ENCODE data around the gene EVX1. TPM values are rescaled to one million over a fixed set of nuclear protein-coding genes. Genes with fewer than 3 reads are reported as not detected.

The EVX1 gene
- total RNA-seq, 1 experiment from 2014 or later = not detected

DNA sequence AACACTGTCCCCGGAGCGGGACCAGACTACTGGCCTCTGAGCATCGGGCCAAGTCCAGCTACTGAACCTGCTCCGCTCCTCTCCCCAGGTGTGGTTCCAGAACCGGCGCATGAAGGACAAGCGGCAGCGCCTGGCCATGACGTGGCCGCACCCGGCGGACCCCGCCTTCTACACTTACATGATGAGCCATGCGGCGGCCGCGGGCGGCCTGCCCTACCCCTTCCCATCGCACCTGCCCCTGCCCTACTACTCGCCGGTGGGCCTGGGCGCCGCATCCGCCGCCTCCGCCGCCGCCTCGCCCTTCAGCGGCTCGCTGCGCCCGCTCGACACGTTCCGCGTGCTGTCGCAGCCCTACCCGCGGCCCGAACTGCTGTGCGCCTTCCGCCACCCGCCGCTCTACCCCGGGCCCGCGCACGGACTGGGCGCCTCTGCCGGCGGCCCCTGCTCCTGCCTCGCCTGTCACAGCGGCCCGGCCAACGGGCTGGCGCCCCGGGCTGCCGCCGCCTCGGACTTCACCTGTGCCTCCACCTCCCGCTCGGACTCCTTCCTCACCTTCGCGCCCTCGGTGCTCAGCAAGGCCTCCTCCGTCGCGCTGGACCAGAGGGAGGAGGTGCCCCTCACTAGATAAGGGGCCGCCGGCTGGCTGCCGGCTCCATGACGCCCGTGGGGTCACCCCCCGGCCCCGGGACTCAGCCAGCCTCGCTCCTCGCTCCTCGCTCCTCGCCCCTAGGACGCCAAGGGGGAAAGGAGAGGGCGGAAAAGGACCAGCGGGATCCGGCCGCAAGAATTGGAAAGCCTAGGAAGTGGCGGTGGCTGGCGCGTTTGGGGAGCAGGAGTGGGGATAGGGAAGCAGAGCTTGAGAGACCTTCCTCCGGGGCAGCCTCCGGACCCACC, 3.4 kb downstream of the EVX1 start:
- in situ Hi-C loops (cut with HindIII; ENCODE audit: low sequenced_read_pairs) = no loop called here

DNA sequence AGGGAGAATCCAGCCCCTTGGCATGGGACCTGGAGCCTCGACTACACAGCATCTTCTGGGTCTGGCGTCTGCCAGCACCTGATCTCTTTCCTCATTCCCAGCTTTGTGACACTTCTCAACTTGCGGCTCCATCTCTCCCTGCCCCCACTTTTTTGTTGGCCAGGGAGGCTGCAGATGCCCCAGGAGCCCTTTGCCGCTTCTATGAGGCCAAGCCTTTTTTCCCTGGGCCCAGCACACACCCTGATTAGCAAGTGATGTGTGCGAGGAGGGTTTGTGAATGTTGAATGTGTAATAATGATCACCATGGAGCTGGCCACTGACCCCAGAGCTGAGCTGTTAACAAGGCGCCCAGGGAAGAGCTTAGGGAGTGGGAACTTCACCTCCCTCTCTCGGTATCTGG, 4.4 kb downstream of the EVX1 start:
- in situ Hi-C loops (cut with HindIII; ENCODE audit: low sequenced_read_pairs) = no loop called here
- no peak for DNase-seq (ENCODE audit: low spot score)

More for the DNA sequence above, 3.4 kb downstream of the EVX1 start:
- no peak for DNase-seq (ENCODE audit: low spot score)

DNA sequence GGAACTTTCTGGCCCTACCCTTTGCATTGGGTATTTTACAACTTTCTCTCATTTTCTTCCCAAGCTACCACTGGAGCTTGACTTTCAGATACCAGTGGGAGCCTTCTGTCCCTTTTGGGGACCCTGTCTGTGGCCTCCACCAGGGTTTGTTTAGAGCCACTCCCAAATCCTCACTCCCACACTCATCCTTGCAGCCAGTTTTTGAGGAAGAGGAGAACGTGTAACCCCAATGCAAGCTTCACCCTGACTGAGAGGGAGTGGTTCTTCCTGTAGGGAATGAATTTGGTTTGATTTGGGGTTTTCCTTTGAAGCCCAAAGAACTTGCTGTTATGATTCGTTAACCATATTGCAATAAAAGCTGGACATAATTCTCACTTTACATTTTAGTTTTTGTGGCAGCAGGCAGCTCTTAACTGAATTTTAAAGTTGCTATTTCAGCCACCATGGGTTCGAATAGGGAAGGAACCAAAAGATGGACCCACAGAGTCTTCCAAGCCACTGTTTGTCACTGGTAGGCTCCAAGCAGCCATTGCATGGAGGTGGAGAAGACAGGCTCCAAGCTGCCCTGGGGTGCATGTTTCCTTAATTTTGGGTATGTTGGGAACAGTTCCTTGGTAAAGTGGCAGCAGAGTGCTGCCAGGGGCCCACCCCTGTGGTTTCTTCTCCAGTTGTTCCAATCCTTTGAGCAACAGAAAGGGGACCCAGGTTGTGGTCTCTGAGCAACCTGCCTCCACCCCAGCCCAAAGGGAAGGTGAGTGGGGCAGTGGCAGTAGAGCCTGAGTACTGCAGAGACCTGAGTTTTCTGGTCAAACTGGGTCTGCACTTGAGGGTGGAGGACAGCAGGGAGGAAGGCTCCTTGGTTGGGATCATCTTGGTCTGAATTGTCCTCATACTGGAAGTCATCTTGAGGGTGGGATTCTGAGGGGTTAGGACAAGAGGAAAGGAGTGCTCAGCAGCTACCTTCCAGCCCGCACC, 5.1 kb downstream of the EVX1 start:
- in situ Hi-C loops (cut with HindIII; ENCODE audit: low sequenced_read_pairs) = no loop called here
- no peak for DNase-seq (ENCODE audit: low spot score)

DNA sequence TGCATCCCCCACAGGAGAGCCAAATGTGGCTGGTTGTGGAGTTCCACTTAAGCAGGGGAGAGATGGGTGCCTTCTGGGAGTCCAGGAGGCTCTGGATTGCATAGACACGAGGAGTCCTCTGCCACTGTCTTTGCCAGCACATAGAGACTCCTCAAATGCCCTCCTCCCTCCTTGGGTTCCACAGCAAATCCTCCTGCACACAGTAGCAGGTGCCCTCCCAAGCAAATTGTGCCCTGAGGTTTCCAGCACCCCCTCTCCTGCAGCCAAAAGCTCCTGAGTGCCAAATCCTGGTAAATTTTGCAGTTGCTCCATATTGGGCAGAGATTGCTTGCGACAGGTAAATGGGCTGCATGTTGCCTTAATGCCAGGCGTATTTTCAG, 5.8 kb downstream of the EVX1 start:
- in situ Hi-C loops (cut with HindIII; ENCODE audit: low sequenced_read_pairs) = no loop called here
- DNase-seq (ENCODE audit: low spot score) = no peak

DNA sequence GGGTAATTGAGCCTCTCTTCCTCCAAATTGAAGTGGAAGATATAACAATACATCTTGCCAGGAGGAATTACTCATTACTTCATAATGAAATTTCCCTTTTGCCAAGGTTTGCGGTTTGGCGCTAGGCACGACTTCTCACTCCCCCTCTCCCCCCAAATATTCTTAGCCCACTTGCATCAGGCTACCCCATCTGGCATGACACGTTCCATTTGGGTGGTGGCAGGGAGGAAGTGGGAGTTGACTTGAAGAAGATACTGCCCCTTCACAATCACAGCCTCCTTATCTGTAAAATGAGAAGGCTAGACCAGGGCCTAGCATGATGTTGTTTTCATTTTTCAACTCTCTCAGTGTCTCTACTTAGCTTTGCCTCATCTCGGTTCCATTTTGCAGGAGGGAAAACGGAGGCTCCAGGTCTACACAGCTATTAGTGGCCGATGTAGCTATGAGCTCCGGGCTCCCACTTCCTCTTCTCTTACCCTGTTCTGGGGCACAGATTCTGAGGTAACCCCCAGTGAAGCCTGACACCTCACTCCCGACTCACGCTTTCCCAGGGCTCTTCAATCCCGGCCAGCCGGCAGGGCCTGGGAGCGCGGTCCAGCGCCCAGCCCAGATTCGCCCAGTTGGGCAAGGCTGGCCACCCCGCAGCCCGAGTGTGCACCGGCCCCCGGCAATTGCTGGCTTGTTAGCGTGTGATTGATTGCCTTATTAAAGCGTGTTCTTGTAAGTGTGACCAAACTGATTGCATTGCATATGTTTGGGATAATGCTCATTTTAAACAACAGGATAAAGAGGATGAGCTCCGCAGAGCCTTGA, 6.5 kb downstream of the EVX1 start:
- DNase-seq (ENCODE audit: low spot score) = no peak
- in situ Hi-C loops (cut with HindIII; ENCODE audit: low sequenced_read_pairs) = no loop called here

DNA sequence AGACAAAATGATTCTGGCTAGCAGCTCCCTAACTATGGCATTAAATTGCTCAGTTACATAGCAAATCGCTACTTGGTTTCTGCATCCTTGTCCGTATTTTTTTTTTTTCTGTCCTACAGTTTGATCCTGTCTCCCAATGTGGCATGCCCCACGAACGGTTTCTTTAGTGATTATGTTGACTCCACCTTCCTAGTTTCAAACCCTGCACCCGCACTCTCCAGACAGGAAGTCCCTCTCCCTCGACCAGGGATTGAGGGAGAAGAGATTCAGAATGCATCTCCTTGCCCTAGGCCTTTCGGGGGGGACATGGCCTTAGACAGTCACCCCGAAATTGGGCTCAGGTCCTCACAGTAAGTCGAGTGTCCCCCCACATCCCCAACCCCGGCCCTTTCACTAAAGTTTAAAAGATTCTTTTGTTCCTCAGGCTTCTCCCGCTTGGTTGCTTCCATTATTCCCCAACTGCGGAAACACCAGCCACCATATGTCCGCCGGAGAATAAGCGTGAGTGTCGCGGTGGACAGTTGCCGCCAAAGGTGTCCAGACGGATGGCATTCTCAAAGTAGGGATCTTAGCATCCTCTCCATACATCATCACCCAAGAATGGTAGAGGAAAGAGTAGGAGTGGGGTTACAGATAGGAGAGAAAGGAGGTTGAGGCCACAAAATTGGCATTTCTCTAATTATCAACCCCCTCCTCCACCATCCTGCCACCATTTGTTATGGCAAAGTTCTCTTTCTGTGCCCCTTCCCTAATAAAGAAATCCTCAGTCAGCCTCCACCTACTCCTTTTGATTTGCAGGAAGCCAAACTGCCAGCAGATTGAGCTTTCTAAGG, 7.3 kb downstream of the EVX1 start:
- DNase-seq (ENCODE audit: low spot score) = no peak
- in situ Hi-C loops (cut with HindIII; ENCODE audit: low sequenced_read_pairs) = no loop called here

DNA sequence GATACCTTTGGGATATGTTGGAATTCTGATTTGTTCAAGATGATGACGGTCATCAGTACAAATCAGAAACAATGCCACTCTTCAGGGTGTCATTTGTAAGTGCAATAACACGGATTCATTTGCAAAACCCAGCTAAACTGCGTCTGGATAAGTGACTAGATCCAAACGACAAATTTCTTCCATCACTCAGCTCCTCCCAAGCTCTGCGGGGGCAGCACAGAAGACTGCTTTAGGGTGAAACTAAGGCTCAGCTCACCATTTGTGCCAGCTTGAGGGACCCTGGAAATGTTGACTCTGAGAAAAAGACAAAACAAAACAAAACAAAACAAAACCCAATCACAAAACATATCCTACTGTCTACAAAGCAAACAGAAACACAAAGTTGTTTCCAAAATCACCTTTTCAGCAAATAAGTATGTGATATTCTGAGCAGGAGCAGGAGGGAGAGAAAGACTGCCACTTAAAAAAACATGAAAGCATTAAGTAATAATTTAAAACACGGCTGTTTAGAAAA, 8.0 kb downstream of the EVX1 start:
- in situ Hi-C loops (cut with HindIII; ENCODE audit: low sequenced_read_pairs) = no loop called here
- no peak for DNase-seq (ENCODE audit: low spot score)

DNA sequence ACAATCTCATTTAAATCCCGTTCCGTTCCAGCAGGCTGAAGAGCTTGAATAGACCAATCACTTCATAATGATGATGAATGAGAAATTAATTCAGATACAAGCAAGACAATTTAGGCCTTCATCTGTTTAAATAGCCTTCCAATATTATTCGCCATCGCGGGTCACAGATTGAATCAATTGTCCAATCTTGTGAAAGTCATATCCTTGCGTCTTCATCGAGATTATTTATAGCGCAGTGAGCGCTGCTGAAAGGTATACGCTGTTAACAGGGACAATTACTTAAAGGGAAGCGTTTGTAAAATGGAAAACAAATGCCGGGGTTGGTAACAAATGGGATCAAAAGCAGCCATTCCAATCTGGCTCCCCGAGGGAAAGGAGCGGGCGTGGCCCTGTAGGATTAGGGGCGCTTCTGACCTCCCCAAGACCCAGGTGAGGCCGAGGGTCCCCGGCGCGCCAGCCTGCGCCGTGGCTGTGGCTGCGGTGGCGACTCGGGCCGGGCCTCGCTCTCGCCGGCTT, 8.6 kb downstream of the EVX1 start:
- in situ Hi-C loops (cut with HindIII; ENCODE audit: low sequenced_read_pairs) = no loop called here
- DNase-seq (ENCODE audit: low spot score) = no peak

DNA sequence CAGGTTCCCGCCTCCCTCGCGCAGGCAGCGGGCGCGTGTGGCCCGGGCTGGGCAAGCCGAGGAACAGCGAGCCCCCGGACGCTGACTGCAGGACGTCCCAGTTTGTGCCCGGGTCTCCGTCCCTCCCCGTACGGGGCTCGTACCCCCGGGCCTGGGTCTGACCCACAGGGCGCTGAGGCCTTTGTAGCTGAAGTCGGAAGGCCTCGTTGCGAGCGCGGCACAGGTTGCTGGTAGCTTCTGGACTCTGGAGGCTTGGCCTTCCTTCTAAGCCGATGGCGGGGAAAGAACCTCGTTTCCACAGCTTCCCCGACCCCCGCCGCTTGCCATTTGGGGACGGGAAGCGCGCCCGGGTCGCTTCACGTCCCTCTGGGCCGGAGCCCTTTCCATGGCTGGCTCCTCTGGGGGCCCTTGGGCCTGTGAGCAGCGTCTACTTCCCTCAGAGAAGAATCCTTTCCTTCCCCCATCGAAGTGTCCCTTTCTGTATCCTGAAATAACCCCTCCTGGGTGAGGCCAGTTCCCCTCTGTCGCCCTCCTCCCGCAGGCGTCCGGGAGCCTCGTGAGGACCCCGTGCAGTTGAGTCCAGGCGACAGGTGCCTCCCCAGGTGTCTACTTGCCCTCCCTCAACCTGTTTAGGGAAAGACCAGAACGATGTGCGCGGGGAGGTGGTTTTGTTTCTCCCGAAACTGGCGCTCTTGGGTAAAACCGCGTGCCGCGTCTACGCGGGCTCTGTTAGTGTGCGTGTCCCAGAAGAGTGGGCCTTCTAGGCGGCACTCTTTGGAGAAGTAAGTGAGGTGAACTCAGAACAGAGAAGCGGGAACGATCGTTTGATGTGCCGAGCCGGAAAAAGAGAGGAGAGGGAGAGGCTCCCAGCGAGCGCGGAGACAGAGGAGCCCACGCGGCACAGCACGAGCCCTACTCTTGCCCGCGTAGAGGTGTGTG, 9.3 kb downstream of the EVX1 start:
- no peak for DNase-seq (ENCODE audit: low spot score)
- in situ Hi-C loops (cut with HindIII; ENCODE audit: low sequenced_read_pairs) = no loop called here

DNA sequence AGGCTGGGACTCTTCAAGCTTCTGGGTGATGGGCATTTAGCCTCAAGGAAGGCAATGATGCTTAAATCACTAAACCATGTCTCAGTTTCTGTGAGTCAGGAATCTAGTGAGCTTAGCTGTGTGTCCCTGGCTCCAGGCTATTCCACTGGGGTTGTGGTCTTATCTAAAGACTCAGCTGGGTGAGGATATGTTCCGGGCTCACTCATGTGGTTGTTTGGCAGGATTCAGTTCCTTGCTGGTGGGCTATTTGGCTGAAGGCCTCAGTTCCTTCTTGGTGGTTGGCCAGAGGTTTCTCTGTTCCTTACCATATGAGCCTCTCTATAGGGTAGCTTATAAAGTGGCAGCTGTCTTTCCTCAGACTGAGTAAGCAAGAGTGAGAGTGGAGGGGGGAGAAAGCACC, 12.0 kb downstream of the EVX1 start:
- no peak for DNase-seq (ENCODE audit: low spot score)

DNA sequence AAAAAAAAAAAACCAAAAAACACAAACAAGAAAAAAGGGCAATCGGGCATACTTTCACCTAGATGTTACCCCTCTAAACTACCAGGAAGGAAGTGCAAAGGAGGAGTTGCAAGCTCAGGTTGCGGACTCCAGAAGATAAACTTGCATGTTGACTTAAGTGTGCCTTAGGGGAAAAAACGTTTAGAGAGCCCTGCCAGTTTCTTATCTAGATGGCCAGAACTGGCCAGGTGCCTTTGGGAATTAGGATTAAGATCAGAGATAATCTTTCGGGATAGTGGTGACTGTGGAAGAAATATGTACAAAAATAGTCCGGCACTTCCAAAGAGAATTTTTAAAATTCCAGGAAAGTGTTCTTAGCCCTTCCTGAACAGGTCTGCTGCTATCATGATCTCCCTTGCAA, 17.6 kb downstream of the EVX1 start:
- DNase-seq (ENCODE audit: low spot score) = no peak
- in situ Hi-C loops (cut with HindIII; ENCODE audit: low sequenced_read_pairs) = no loop called here

More for the DNA sequence above, 12.0 kb downstream of the EVX1 start:
- in situ Hi-C loops (cut with HindIII; ENCODE audit: low sequenced_read_pairs) = no loop called here

DNA sequence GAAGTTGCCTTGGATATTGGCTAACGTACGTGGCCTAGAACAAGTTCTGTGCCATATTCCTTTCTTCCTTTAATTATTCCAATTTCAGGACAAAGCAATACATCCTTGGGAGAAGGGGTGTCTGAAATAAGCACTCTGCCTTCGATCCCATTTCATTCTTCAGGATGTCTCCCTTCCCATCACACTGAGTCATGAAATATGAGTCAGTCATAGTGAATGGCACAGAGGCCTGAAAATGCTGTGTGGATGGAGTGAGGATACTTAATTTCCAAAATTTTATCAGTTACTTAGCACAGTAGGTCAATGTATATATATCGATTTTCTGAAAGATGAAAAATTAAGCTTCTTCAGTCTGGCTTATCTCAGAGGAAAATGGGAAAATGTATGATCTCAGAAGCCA, 19.5 kb downstream of the EVX1 start:
- DNase-seq (ENCODE audit: low spot score) = no peak
- in situ Hi-C loops (cut with HindIII; ENCODE audit: low sequenced_read_pairs) = no loop called here

DNA sequence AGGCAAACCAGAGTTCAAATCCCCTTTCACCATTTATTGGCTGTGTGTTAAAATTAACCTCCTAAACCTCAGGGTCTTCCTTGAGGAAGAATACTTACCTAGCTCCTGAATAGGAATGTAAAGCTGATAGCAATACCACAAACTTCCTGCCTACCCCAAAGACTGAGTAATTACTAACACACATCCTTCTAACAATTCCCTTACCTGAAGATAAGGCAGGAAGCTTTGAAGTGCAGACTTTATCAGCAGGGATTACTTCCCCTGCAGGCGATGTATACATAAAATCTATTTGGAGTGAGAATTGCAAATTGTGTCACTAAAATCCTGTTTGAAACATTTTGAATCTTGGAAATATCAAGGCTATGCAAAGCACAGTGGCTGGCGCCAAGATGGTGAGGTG, 21.2 kb downstream of the EVX1 start:
- in situ Hi-C loops (cut with HindIII; ENCODE audit: low sequenced_read_pairs) = no loop called here
- no peak for DNase-seq (ENCODE audit: low spot score)

DNA sequence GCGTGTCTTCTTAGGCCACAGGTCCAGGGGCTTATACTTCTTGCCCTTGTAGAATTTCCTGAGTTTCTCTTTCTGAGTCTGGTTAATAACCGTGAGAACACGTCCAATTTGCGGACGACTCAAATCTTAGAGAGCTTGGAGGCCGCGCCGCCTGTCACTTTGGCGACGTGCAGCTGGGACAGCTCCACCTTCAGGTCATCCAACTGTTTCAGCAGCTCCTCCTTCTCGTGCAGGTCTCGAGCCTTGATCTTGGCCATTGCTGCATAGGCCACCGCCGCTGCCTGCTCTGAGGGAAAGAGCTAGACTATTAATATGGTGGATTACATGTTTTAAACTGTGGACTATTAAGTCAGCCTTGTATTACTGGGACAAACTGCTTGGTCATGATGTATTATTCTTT, 26.9 kb downstream of the EVX1 start:
- in situ Hi-C loops (cut with HindIII; ENCODE audit: low sequenced_read_pairs) = no loop called here
- no peak for DNase-seq (ENCODE audit: low spot score)

DNA sequence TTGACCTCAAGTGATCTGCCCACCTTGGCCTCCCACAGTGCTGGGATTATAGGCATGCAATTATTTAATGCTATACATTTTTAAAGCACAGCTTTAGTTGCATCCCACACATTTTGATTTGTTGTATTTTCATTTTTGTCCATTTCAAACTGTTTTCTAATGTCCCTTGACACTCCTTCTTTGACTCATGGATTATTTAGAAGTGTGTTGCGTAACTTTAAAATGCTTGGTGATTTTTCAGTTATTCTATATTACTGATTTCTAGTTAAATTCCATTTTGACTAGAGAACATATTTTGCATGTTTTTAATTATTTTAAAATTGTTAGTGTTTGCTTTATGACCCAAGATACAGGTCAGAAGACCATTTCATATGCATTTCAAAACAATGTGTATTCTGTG, 28.8 kb downstream of the EVX1 start:
- in situ Hi-C loops (cut with HindIII; ENCODE audit: low sequenced_read_pairs) = no loop called here
- DNase-seq (ENCODE audit: low spot score) = no peak

DNA sequence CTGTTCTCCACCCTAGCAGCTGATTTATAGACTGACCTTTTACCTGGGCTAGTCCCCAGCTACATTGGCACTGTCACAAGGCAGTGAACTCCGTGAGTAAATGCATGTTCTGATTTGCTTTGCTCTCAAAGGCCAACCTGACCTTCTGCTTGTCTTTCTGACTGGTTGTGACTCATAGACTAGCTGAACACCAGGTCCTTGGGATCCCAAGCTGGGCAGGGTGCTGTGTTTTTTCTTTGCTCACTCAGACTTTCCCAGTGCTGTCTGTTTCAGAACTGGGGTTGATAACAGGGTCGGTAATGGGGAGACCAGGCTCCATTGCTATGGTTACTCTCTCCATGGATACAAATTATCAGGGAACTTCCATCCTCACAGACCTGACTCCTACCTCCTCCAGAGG, 35.0 kb downstream of the EVX1 start:
- in situ Hi-C loops (cut with HindIII; ENCODE audit: low sequenced_read_pairs) = no loop called here
- DNase-seq (ENCODE audit: low spot score) = no peak

DNA sequence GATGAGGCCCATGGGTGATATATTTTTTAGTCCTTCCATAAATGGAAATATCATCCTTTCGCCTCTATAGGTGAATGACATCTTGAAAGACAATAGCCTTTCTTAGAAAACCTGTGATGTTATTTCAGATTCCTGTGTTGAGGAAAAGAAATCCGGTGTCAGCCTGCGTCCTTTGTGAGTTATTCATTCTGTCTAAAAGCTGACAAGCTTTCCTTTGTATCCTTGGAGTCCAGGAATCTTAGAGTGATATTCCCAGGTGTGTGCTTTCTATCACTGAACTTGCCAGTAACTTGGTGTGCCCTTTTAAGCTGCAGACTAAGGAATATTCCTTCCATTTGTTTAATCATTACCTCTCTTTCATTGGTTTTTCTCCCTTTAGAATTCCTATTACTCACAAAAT, 41.0 kb downstream of the EVX1 start:
- in situ Hi-C loops (cut with HindIII; ENCODE audit: low sequenced_read_pairs) = no loop called here
- DNase-seq (ENCODE audit: low spot score) = no peak

Data from G401 (cell line).